ENCODE measurements around the gene TSR3. TPM values are rescaled to one million over a fixed set of nuclear protein-coding genes. Genes with fewer than 3 reads are reported as not detected.
A peak's percentile ranks its signal among the peaks of the same experiment; 100 is the strongest.

The TSR3 gene
- total RNA-seq, 4 donors from 2014 or later: 84.1 to 107 (median 96.7) TPM

DNA sequence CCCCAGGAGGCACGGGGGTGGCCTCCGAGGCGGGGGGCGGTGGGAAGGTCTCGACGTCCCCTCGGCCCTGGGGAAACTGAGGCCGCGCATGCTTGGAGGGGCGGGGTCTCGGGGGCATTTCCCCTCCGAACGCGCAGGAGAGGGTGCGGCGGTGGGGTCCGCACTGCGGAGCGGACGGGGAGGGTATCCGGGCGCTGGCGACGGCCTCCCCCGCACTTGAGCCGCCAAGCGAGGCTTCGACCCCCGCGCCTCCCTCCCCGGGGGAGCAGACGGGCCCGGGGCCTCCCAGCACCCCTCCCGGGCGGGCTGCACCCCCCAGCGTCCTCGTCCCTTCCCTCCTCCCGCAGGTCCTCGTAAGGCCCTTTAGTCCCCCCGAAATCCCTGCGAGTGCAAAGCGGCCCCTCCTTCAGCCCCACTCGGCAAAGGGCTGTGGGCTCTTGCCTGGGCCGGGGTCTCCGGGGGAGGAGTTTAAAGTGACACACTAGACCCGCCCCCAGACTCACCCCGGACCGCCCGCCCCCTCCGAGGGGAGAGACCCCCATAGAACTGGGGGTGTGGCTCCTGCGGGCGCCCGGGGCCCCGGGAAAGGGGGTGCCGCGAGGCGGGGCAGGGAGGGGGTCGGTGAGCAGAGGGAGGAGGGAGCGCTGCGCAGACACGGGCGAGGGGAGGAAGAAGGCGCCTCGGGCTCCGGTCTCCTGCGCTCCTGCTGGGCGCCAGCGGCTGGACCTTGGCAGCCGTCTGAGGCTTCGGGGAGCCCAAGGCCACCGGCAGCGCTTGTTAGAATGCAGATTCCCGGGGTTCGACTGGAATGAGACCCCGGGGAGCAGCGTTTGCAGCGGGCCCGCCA lies 17.6 kb downstream of the TSR3 start:
- H3K36me3 ChIP-seq: no peaks in the 10 kb centered on the region
- H3K4me1 ChIP-seq: peaks cover 14 to 35% of the 10 kb centered on the region in 2 donors
- H3K9me3 ChIP-seq: no peaks in the 10 kb centered on the region
- TF ChIP-seq POLR2A (IDR thresholded peaks at IDR 0.05) (no peak), CTCF (IDR thresholded peaks at IDR 0.05) (no peak)
- H3K27me3 ChIP-seq: peaks cover 9% of the 10 kb centered on the region
- no peak overlapping the region for H3K27ac ChIP-seq
- 2% methylated on average over 21 to 25 of the region's 78 CpGs for WGBS, 2 donors
- H3K4me3 ChIP-seq (replicated peaks in 1 of 3): peak overlapping the region in 1 of 3 donors; percentile 23
- intact Hi-C loops (cut with DNase I): no loop called here
- no peak for DNase-seq

GRCh38 chr16:1333149-1333812 lies 18.4 kb downstream of the TSR3 start, which contains the start of gene BAIAP3:
BAIAP3 (plus strand) TSS chr16:1333645; CDS start chr16:1338550, 4,905 bp downstream.
- Histone ChIP-seq H3K36me3 (no peaks in the 10 kb centered on the region), H3K27me3 (peaks cover 9% of the 10 kb centered on the region)

DNA sequence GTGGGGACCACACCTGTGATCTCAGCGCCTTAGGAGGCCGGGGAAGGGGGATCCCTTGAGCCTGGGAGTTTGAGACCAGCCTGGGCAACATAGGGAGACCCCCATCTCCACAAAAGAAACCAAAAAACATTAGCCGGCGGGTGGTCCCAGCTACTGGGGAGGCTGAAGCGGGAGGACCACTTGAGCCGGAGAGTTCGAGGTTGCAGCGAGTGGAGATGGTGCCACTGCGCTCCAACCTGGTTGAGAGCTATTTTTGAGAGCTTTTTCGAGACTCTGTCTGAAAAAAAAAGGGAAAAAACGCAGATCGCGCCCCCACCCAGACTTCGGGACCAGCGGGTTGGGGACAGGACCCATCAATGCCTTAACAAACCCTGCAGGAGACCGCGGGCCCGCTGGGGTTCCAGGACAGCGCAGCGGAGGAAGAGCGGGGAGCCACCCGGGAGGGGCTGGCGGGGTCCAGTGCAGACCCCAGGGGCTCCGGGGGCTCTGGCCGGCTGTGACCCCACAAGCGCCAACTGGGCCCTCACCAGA lies 19.0 kb downstream of the TSR3 start:
- no peak for DNase-seq
- Histone ChIP-seq H3K9me3 (no peaks in the 10 kb centered on the region), H3K4me3 (replicated peaks in 1 of 3) (peak overlapping the region in 1 of 3 donors; percentile 23), H3K4me1 (peaks cover 14 to 35% of the 10 kb centered on the region in 2 donors), H3K27ac (no peak overlapping the region), H3K36me3 (no peaks in the 10 kb centered on the region), H3K27me3 (peaks cover 9% of the 10 kb centered on the region)
- intact Hi-C loops (cut with DNase I): no loop called here
- no peak for TF ChIP-seq POLR2A (IDR thresholded peaks at IDR 0.05)
- WGBS, 2 donors: 4 to 10% methylated on average over 15 to 22 of the region's 26 CpGs

More at GRCh38 chr16:1333149-1333812, 18.4 kb downstream of the TSR3 start, which contains the start of gene BAIAP3:
- 12% methylated on average over 5 of the region's 83 CpGs; no CpG with 5 or more reads in 1 of the 2 donors for WGBS, 2 donors
- TF ChIP-seq POLR2A (IDR thresholded peaks at IDR 0.05) (no peak), CTCF (IDR thresholded peaks at IDR 0.05) (no peak)
- Histone ChIP-seq H3K4me1 (peaks cover 14 to 35% of the 10 kb centered on the region in 2 donors), H3K27ac (no peak within 1 kb of the TSS), H3K9me3 (no peaks in the 10 kb centered on the region), H3K4me3 (replicated peaks in 1 of 3) (peak within 1 kb of the TSS in 1 of 3 donors; percentile 23)
- intact Hi-C loops (cut with DNase I): no loop called here
- DNase-seq: no peak

- peak overlapping the region in 1 of 3 donors; percentile 7 for H3K4me3 ChIP-seq (replicated peaks in 1 of 3)
- intact Hi-C loops (cut with DNase I): no loop called here
- peak; percentile 59 to 68 for DNase-seq
- no peaks in the 10 kb centered on the region for H3K36me3 ChIP-seq
- peaks cover 14 to 35% of the 10 kb centered on the region in 2 donors for H3K4me1 ChIP-seq
- H3K27ac ChIP-seq: no peak overlapping the region
- peaks cover 9% of the 10 kb centered on the region for H3K27me3 ChIP-seq
- TF ChIP-seq POLR2A (IDR thresholded peaks at IDR 0.05) (no peak), CTCF (IDR thresholded peaks at IDR 0.05) (no peak)
- no peaks in the 10 kb centered on the region for H3K9me3 ChIP-seq
- 6 to 9% methylated on average over 20 to 28 of the region's 34 CpGs for WGBS, 2 donors
Observed at GRCh38 chr16:1331712-1332617, 19.7 kb downstream of the TSR3 start.

Measured in thyroid gland (tissue), 4 donors.